HG02938 (cell line): ENCODE measurements around the gene DCAF17.
A peak's percentile ranks its signal among the peaks of the same experiment; 100 is the strongest.
"Not testable (repeated sequence)": the region's sequence is repeated elsewhere in the genome, so short reads cannot be mapped to it uniquely, and the experiment has no call there.

Experiments
- ATAC-seq: cut with Tn5 transposase; IDR thresholded peaks from one replicate; pipeline ENCODE4 v1.9.1; 2021; ENCODE audit warnings: mild to moderate bottlenecking, moderate library complexity; ENCODE audit not compliant: unreplicated experiment

The DCAF17 gene

GRCh38 chr2:171410101-171410500 lies 23.9 kb upstream of the DCAF17 start:
- no peak for ATAC-seq

GRCh38 chr2:171410624-171411023 lies 23.4 kb upstream of the DCAF17 start:
- ATAC-seq, result no peak

- no peak for ATAC-seq
Measured at GRCh38 chr2:171411214-171411613, 22.8 kb upstream of the DCAF17 start.

GRCh38 chr2:171411791-171412483 lies 22.1 kb upstream of the DCAF17 start:
- ATAC-seq, result no peak

GRCh38 chr2:171412571-171413175 lies 21.4 kb upstream of the DCAF17 start:
- ATAC-seq, result no peak

GRCh38 chr2:171414645-171415044 lies 19.4 kb upstream of the DCAF17 start:
- ATAC-seq, result not testable (repeated sequence)

GRCh38 chr2:171416009-171416926 lies 17.8 kb upstream of the DCAF17 start:
- ATAC-seq, result peak; percentile 91

- no peak for ATAC-seq
Measured at GRCh38 chr2:171419333-171419732, 14.7 kb upstream of the DCAF17 start.

- ATAC-seq, result no peak
Measured at GRCh38 chr2:171420728-171421563, 13.1 kb upstream of the DCAF17 start.

- not testable (repeated sequence) for ATAC-seq
Measured at GRCh38 chr2:171422710-171423495, 11.1 kb upstream of the DCAF17 start.

- ATAC-seq, result no peak
Measured at GRCh38 chr2:171430516-171431410, 3.3 kb upstream of the DCAF17 start.

- ATAC-seq, result no peak
Measured at GRCh38 chr2:171431677-171432167, 2.3 kb upstream of the DCAF17 start.

GRCh38 chr2:171432206-171432968 lies 1.6 kb upstream of the DCAF17 start:
- no peak for ATAC-seq

- no peak for ATAC-seq
Measured at GRCh38 chr2:171432969-171433762, 860 bp upstream of the DCAF17 start.

- no peak for ATAC-seq
Measured at GRCh38 chr2:171433763-171434012, 338 bp upstream of the DCAF17 start, which contains the start of gene METTL8. Gene METTL8 (minus strand): TSS chr2:171433990. CDS start chr2:171392185, 41,805 bp downstream.

- ATAC-seq, result no peak
Measured at GRCh38 chr2:171436307-171436706, 2.3 kb downstream of the DCAF17 start.

GRCh38 chr2:171441470-171441869 lies 7.4 kb downstream of the DCAF17 start:
- no peak for ATAC-seq
